ENCODE results near the gene COL19A1.

Gene COL19A1

DNA sequence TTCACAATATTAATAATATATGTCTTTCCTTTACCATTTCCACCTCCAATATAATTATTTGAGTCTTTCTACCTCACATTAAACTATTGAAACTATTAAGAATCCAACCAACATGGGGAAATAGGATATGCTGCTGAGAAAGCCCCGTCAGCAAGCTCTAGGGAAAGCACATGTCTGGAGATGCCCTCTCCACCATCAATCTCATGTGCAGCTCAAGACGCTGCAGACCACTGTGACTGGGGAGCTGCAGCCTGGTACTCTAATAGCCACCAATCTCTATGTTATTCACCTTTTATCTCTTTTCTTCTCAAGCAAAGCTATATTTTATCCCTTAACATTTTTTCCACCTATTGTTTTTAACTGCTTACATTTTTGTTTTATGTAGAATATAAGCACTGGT lies 386.2 kb downstream of the COL19A1 start:
- TF ChIP-seq, protein P1, sequence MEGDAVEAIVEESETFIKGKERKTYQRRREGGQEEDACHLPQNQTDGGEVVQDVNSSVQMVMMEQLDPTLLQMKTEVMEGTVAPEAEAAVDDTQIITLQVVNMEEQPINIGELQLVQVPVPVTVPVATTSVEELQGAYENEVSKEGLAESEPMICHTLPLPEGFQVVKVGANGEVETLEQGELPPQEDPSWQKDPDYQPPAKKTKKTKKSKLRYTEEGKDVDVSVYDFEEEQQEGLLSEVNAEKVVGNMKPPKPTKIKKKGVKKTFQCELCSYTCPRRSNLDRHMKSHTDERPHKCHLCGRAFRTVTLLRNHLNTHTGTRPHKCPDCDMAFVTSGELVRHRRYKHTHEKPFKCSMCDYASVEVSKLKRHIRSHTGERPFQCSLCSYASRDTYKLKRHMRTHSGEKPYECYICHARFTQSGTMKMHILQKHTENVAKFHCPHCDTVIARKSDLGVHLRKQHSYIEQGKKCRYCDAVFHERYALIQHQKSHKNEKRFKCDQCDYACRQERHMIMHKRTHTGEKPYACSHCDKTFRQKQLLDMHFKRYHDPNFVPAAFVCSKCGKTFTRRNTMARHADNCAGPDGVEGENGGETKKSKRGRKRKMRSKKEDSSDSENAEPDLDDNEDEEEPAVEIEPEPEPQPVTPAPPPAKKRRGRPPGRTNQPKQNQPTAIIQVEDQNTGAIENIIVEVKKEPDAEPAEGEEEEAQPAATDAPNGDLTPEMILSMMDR (IDR thresholded peaks at IDR 0.05): no peak
- Histone ChIP-seq H3K36me3 (no peaks in the 10 kb centered on the region), H3K27me3 (no peaks in the 10 kb centered on the region), H3K27ac (no peak overlapping the region), H3K4me3 (no peak overlapping the region), H3K4me1 (no peaks in the 10 kb centered on the region), H3K9me3 (no peaks in the 10 kb centered on the region)
- no peak for DNase-seq
- intact Hi-C loops (cut with DNase I; ENCODE audit: low total_unique reads): no loop called here

DNA sequence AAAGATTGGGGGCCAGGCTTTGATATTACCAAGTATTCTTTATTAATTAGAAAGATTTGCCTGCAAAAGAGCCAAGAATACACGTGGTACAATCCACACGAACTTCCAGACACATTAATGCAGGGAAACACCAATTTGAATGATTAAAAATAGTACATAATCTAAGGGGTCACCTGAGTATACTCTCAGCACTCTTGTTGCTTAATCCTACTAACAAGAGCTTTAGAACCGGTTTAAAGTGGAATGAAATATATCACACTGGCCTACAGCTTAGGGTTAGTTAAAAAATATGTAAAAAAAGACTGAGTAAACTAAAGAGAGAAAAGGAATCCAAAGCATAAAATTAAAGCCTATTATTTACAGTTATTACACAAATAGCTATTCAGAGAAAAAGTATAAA lies 387.6 kb downstream of the COL19A1 start:
- no peak for DNase-seq
- intact Hi-C loops (cut with DNase I; ENCODE audit: low total_unique reads): no loop called here
- TF ChIP-seq, protein P1 (IDR thresholded peaks at IDR 0.05): no peak
- no peaks in the 10 kb centered on the region for H3K9me3 ChIP-seq
- no peaks in the 10 kb centered on the region for H3K27me3 ChIP-seq
- no peaks in the 10 kb centered on the region for H3K4me1 ChIP-seq
- no peaks in the 10 kb centered on the region for H3K36me3 ChIP-seq
- H3K4me3 ChIP-seq: no peak overlapping the region
- H3K27ac ChIP-seq: no peak overlapping the region

DNA sequence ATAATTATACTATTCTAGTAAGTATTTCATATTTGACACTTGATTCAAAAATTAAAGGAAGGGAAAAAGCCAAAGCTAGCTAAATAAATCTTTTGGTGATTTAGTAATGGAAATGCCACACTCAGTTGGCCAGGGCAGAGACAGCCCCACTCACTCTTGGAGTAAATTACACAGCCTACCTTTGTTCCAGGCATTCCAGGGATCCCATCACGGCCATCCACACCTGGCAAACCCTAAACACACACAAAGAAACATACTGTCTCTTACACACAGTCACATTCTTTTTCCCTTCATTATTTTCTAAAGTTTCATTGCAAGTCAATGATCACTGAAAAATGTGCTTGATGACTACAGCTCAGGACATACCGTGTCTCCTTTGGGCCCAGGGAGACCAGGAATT lies 388.4 kb downstream of the COL19A1 start:
- Histone ChIP-seq H3K27ac (no peak overlapping the region), H3K9me3 (no peaks in the 10 kb centered on the region), H3K4me3 (no peak overlapping the region), H3K4me1 (no peaks in the 10 kb centered on the region), H3K27me3 (no peaks in the 10 kb centered on the region), H3K36me3 (no peaks in the 10 kb centered on the region)
- DNase-seq: no peak
- intact Hi-C loops (cut with DNase I; ENCODE audit: low total_unique reads): no loop called here
- TF ChIP-seq, protein P1 (IDR thresholded peaks at IDR 0.05): no peak

DNA sequence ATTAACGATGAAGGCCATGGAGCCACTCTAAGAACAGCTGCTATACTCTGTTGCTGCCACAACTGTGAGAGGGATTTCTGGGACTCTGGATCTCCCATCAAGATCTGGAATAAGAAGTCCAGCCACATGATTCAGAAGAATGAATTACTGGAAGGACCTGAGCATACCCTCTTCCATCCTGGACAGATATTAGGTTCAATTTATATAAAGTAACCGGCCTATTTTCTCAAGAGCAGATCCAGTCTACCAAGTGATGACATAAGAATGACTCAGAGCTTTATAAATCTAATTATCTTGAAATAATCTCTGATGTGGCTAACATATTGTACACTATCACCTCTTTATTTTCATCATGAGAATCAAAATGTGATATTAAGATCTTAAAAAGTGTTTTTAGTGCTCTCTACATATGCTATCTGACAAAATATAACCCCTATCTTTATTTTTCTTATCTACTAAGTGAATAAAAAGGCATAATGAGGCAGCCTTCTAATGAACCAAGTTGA lies 391.5 kb downstream of the COL19A1 start:
- Histone ChIP-seq H3K9me3 (no peaks in the 10 kb centered on the region), H3K36me3 (no peaks in the 10 kb centered on the region), H3K4me1 (no peaks in the 10 kb centered on the region), H3K27me3 (no peaks in the 10 kb centered on the region), H3K4me3 (no peak overlapping the region), H3K27ac (no peak overlapping the region)
- no peak for DNase-seq
- TF ChIP-seq, protein P1 (IDR thresholded peaks at IDR 0.05): no peak
- intact Hi-C loops (cut with DNase I; ENCODE audit: low total_unique reads): no loop called here

DNA sequence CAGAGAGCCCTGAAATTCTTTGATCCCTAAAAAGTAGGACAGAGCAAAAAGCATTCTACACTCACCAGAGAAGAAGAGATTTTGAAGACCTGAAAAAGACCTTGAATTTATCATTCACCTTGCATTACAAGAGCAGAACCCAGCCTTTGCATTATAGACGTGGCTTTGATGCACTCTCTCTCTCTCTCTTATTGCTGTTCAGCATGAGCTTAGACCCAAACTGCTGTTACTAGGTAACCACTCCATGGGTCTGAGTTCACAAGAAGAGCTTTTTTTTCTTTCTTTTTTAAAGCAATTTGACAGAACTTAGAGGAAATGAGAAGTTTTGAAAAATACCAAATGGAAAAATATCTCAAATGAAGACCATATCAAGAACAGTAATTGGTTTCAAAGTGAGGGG lies 392.1 kb downstream of the COL19A1 start:
- TF ChIP-seq, protein P1 (IDR thresholded peaks at IDR 0.05): no peak
- Histone ChIP-seq H3K27me3 (no peaks in the 10 kb centered on the region), H3K36me3 (no peaks in the 10 kb centered on the region), H3K27ac (no peak overlapping the region), H3K9me3 (no peaks in the 10 kb centered on the region), H3K4me1 (no peaks in the 10 kb centered on the region), H3K4me3 (no peak overlapping the region)
- intact Hi-C loops (cut with DNase I; ENCODE audit: low total_unique reads): no loop called here
- DNase-seq: no peak
